Astrocyte of the spinal cord (primary cell): ENCODE measurements around the gene RHOT2.

Experiments used
- DNase-seq: peaks from one replicate; pipeline ENCODE4 v3.0.0; 2011; ENCODE audit warnings: low read depth, low spot score
- H3K4me3 ChIP-seq: 2 replicates; pipeline ENCODE4 v1.5.1; 2011; ENCODE audit warnings: low read depth, mild to moderate bottlenecking, low read length, moderate library complexity
- CTCF ChIP-seq: IDR thresholded peaks from 2 replicates; pipeline ENCODE4 v1.5.1; 2012; ENCODE audit warnings: low read depth, mild to moderate bottlenecking, low read length, inconsistent platforms
- in situ Hi-C: cut with HindIII; loops from 2 replicates; pipeline ENCODE4 v1.10.0; 2017; ENCODE audit warnings: low sequenced_read_pairs

The RHOT2 gene

GRCh38 chr16:629185-629832, 38.6 kb upstream of the RHOT2 start:
- DNase-seq, result no peak
- in situ Hi-C loops, result no loop called here
- TF ChIP-seq CTCF, result no peak
- no peak overlapping the region for H3K4me3 ChIP-seq

GRCh38 chr16:629833-630248, 38.1 kb upstream of the RHOT2 start:
- TF ChIP-seq CTCF, result no peak
- no peak for DNase-seq
- in situ Hi-C loops, result no loop called here
- H3K4me3 ChIP-seq, result no peak overlapping the region

- in situ Hi-C loops, result no loop called here
Measured at GRCh38 chr16:630249-630814, 37.6 kb upstream of the RHOT2 start.

GRCh38 chr16:630815-631405, 37.0 kb upstream of the RHOT2 start, which contains the start of gene WFIKKN1:
WFIKKN1 (plus strand) TSS chr16:630985; CDS start chr16:631254, 269 bp downstream.
- no peak within 1 kb of the TSS for H3K4me3 ChIP-seq
- TF ChIP-seq CTCF, result no peak
- no peak for DNase-seq
- in situ Hi-C loops, result no loop called here

More at GRCh38 chr16:630249-630814, 37.6 kb upstream of the RHOT2 start:
- no peak for DNase-seq
- no peak overlapping the region for H3K4me3 ChIP-seq
- no peak for TF ChIP-seq CTCF

GRCh38 chr16:631808-632358, 36.0 kb upstream of the RHOT2 start:
- in situ Hi-C loops, result no loop called here
- H3K4me3 ChIP-seq, result no peak overlapping the region
- no peak for TF ChIP-seq CTCF
- DNase-seq, result no peak

GRCh38 chr16:632486-633335, 35.2 kb upstream of the RHOT2 start:
- no peak for DNase-seq
- H3K4me3 ChIP-seq, result no peak overlapping the region
- in situ Hi-C loops, result no loop called here
- no peak for TF ChIP-seq CTCF
